GM12865 (cell line): ENCODE data around the gene SLC44A3.

Experiments
- DNase-seq: peaks from one replicate; pipeline ENCODE4 v3.0.0; 2010; ENCODE audit warnings: low read depth
- H3K4me3 ChIP-seq: 2 replicates; pipeline ENCODE4 v1.5.1; 2011; ENCODE audit warnings: mild to moderate bottlenecking, low read depth, low read length, control low read depth
- CTCF ChIP-seq: IDR thresholded peaks from 2 replicates; pipeline ENCODE4 v1.5.1; 2011; ENCODE audit warnings: low read length, control low read depth, low read depth, inconsistent platforms; ENCODE audit not compliant: insufficient read depth; ENCODE audit errors: missing control alignments

Gene SLC44A3

GRCh38 chr1:94926126-94926914, 106.2 kb downstream of the SLC44A3 start:
- no peak for DNase-seq
- H3K4me3 ChIP-seq, result peak overlapping the region; percentile 18; the same call in 1 of the 2 replicates

GRCh38 chr1:94926915-94927404, 106.8 kb downstream of the SLC44A3 start, which contains the start of gene CNN3:
Gene CNN3, minus strand, starts transcription at chr1:94927110. Its CDS starts 216 bp downstream, at chr1:94926894.
- H3K4me3 ChIP-seq, result peak within 1 kb of the TSS; percentile 18; the same call in 1 of the 2 replicates
- no peak for TF ChIP-seq CTCF
- DNase-seq, result peak; percentile 43

More at GRCh38 chr1:94926126-94926914, 106.2 kb downstream of the SLC44A3 start:
- TF ChIP-seq CTCF, result no peak

- DNase-seq, result no peak
- peak overlapping the region; percentile 4; the same call in 1 of the 2 replicates for H3K4me3 ChIP-seq
- no peak for TF ChIP-seq CTCF
These were observed 107.4 kb downstream of the SLC44A3 start for GRCh38 chr1:94927405-94928175.

GRCh38 chr1:94928293-94928939, 108.3 kb downstream of the SLC44A3 start:
- no peak for DNase-seq
- no peak for TF ChIP-seq CTCF
- no peak overlapping the region for H3K4me3 ChIP-seq

- no peak overlapping the region for H3K4me3 ChIP-seq
- no peak for TF ChIP-seq CTCF
- DNase-seq, result no peak
These were observed 109.4 kb downstream of the SLC44A3 start for GRCh38 chr1:94929351-94930217.
